HepG2 (cell line): ENCODE data around the gene VAMP5. TPM values are rescaled to one million over a fixed set of nuclear protein-coding genes. Genes with fewer than 3 reads are reported as not detected.
A peak's percentile ranks its signal among the peaks of the same experiment; 100 is the strongest.

Source experiments
- BCL3 ChIP-seq: sonication (generic); formaldehyde crosslinking; IDR thresholded peaks from 2 replicates; pipeline ENCODE4 v1.5.1; 2020; ENCODE audit warnings: mild to moderate bottlenecking, missing genetic modification reagents, moderate library complexity
- ELK4 ChIP-seq: sonication (generic); formaldehyde crosslinking; IDR thresholded peaks from 2 replicates; pipeline ENCODE4 v1.9.0; 2021; ENCODE audit warnings: missing genetic modification reagents, borderline replicate concordance
- GABPB1 ChIP-seq: IDR thresholded peaks from 2 replicates; pipeline ENCODE4 v1.6.1; 2016; ENCODE audit warnings: mild to moderate bottlenecking, missing genetic modification reagents, moderate library complexity, missing compliant biosample characterization
- GTF3A ChIP-seq: sonication (generic); formaldehyde crosslinking; conservative IDR thresholded peaks from 2 replicates; pipeline ENCODE4 v1.4.0; 2020; ENCODE audit warnings: mild to moderate bottlenecking, missing genetic modification reagents
- HBP1 ChIP-seq: IDR thresholded peaks from 2 replicates; pipeline ENCODE4 v1.6.1; 2016; ENCODE audit warnings: low read depth, control low read depth
- IRF2 ChIP-seq: IDR thresholded peaks from 2 replicates; pipeline ENCODE4 v1.6.1; 2018; ENCODE audit warnings: missing genetic modification reagents, missing compliant biosample characterization
- KAT2B ChIP-seq: fragments of 150-350 bp; IDR thresholded peaks from 2 replicates; pipeline ENCODE4 v1.6.1; 2014; ENCODE audit warnings: low read depth, low read length, borderline replicate concordance
- KMT2B ChIP-seq: IDR thresholded peaks from 2 replicates; pipeline ENCODE4 v1.6.1; 2016; ENCODE audit warnings: missing genetic modification reagents, missing compliant biosample characterization
- MAZ ChIP-seq, 2 experiments: sonication (generic) in 1 of 2; formaldehyde crosslinking in 1 of 2; IDR thresholded peaks; 2 replicates each; pipeline versions ENCODE4 v1.5.0 to v1.6.1; 2012 to 2020; ENCODE audit warnings: low read depth in 2 of 2, mild to moderate bottlenecking in 2 of 2, borderline replicate concordance in 1 of 2, improper control_type of control experiment in 1 of 2, low read length in 1 of 2, missing genetic modification reagents in 1 of 2, moderate library complexity in 1 of 2
- MIER3 ChIP-seq: IDR thresholded peaks from 2 replicates; pipeline ENCODE4 v1.6.1; 2016; ENCODE audit warnings: missing compliant biosample characterization, borderline replicate concordance
- RFX3 ChIP-seq: IDR thresholded peaks from 2 replicates; pipeline ENCODE4 v1.6.1; 2016; ENCODE audit warnings: missing biosample characterization, missing genetic modification reagents
- SMYD3 ChIP-seq: sonication (generic); formaldehyde crosslinking; IDR thresholded peaks from 2 replicates; pipeline ENCODE4 v1.8.1; 2023; ENCODE audit warnings: mild to moderate bottlenecking, missing genetic modification reagents
- TBP ChIP-seq: sonication (generic); formaldehyde crosslinking; IDR thresholded peaks from 2 replicates; pipeline ENCODE4 v1.5.0; 2020; ENCODE audit warnings: missing genetic modification reagents
- TOE1 ChIP-seq: sonication (generic); formaldehyde crosslinking; IDR thresholded peaks from 2 replicates; pipeline ENCODE4 v1.4.0; 2020; ENCODE audit warnings: mild to moderate bottlenecking, missing genetic modification reagents
- ZMAT5 ChIP-seq: sonication (generic); formaldehyde crosslinking; IDR thresholded peaks from 2 replicates; pipeline ENCODE4 v1.5.0; 2020; ENCODE audit warnings: mild to moderate bottlenecking, low read depth, missing genetic modification reagents, borderline replicate concordance
- ZMYM4 ChIP-seq: sonication (generic); formaldehyde crosslinking; IDR thresholded peaks from 2 replicates; pipeline ENCODE4 v1.8.1; 2023; ENCODE audit warnings: mild to moderate bottlenecking, missing genetic modification reagents
- ZNF264 ChIP-seq: sonication (generic); formaldehyde crosslinking; IDR thresholded peaks from 2 replicates; pipeline ENCODE4 v1.4.0; 2020; ENCODE audit warnings: missing genetic modification reagents
- ZNF33B ChIP-seq: sonication (generic); formaldehyde crosslinking; IDR thresholded peaks from 2 replicates; pipeline ENCODE4 v1.5.1; 2020; ENCODE audit warnings: mild to moderate bottlenecking, missing genetic modification reagents
- ZNF350 ChIP-seq: sonication (generic); formaldehyde crosslinking; IDR thresholded peaks from 2 replicates; pipeline ENCODE4 v1.4.0; 2020; ENCODE audit warnings: mild to moderate bottlenecking, low read depth, missing genetic modification reagents, borderline replicate concordance
- ZNF446 ChIP-seq: sonication (generic); formaldehyde crosslinking; IDR thresholded peaks from 2 replicates; pipeline ENCODE4 v1.5.0; 2020; ENCODE audit warnings: mild to moderate bottlenecking, missing genetic modification reagents
- ZNF468 ChIP-seq: sonication (generic); formaldehyde crosslinking; IDR thresholded peaks from 2 replicates; pipeline ENCODE4 v1.8.0; 2022; ENCODE audit warnings: mild to moderate bottlenecking, moderate library complexity, missing genetic modification reagents
- ZNF547 ChIP-seq: sonication (generic); formaldehyde crosslinking; IDR thresholded peaks from 2 replicates; pipeline ENCODE4 v1.5.1; 2020; ENCODE audit warnings: mild to moderate bottlenecking, missing genetic modification reagents
- ZNF597 ChIP-seq: sonication (generic); formaldehyde crosslinking; IDR thresholded peaks from 2 replicates; pipeline ENCODE4 v1.5.0; 2020; ENCODE audit warnings: missing genetic modification reagents
- ZNF629 ChIP-seq: sonication (generic); formaldehyde crosslinking; conservative IDR thresholded peaks from 2 replicates; pipeline ENCODE4 v1.5.0; 2020; ENCODE audit warnings: missing genetic modification reagents
- ZNF691 ChIP-seq: sonication (generic); formaldehyde crosslinking; IDR thresholded peaks from 2 replicates; pipeline ENCODE4 v1.4.0; 2020; ENCODE audit warnings: missing genetic modification reagents, low read depth, mild to moderate bottlenecking, borderline replicate concordance
- ZNF816 ChIP-seq: sonication (generic); formaldehyde crosslinking; IDR thresholded peaks from 2 replicates; pipeline ENCODE4 v1.8.0; 2022; ENCODE audit warnings: missing genetic modification reagents, mild to moderate bottlenecking, borderline replicate concordance
- polyA plus RNA-seq, 8 experiments: library from polyadenylated mRNA; depleted of rRNA in 3 of 8; stranded (reverse) in 7 of 8; unstranded in 1 of 8; fragments of >200 nt; fragmentation: Illumina TruSeq in 4 of 8; extraction: Trizol in 4 of 8; gene quantifications; 2 replicates each; pipeline versions ENCODE4 v1.2.1 to v1.2.3, GENCODE V29; 2011 to 2016; ENCODE audit warnings: low read depth in 4 of 8, missing spikeins in 1 of 8, mixed read lengths in 1 of 8; ENCODE audit not compliant: insufficient read depth in 1 of 8
- total RNA-seq, 5 experiments: library from RNA; depleted of rRNA; stranded (reverse); fragments of >200 nt; fragmentation: Illumina TruSeq; extraction: Trizol; gene quantifications; 2 replicates each; pipeline ENCODE4 v1.2.3, GENCODE V29; 2016; ENCODE audit warnings: low read depth in 1 of 5

Gene VAMP5
- total and polyA plus RNA-seq, 2 of the 13 experiments (the other 11 are each of a cell fraction or from before 2014, with no cell fraction given) = 7.2 to 56.7 TPM

GRCh38 chr2:85558160-85558559 lies 26.1 kb upstream of the VAMP5 start (continued):
- TF ChIP-seq ZMAT5 (CRISPR knock-in tag) (no peak), ZNF691 (no peak), KAT2B (no peak), ZNF547 (no peak), ZNF468 (CRISPR knock-in tag) (no peak), HBP1 (CRISPR knock-in tag) (no peak), KMT2B (CRISPR knock-in tag) (no peak), ZNF350 (CRISPR knock-in tag) (no peak), ZMYM4 (CRISPR knock-in tag) (peak; percentile 66), GABPB1 (CRISPR knock-in tag) (no peak), GTF3A (CRISPR knock-in tag) (no peak), MIER3 (CRISPR knock-in tag) (no peak), TOE1 (CRISPR knock-in tag) (no peak), IRF2 (0 out of 2 replicates have a peak, but pooled peaks have one; percentile 39), ZNF264 (CRISPR knock-in tag) (no peak), ZNF629 (CRISPR knock-in tag) (no peak), BCL3 (CRISPR knock-in tag) (no peak), RFX3 (CRISPR knock-in tag) (no peak), ZNF33B (CRISPR knock-in tag) (no peak), ZNF446 (no peak), ELK4 (CRISPR knock-in tag) (no peak), SMYD3 (CRISPR knock-in tag) (no peak), ZNF597 (CRISPR knock-in tag) (no peak), TBP (CRISPR knock-in tag) (no peak), MAZ (IDR thresholded peaks at IDR 0.05; ENCODE audit: borderline replicate concordance, low read depth, low read length) (no peak), MAZ (CRISPR knock-in tag; IDR thresholded peaks at IDR 0.05; ENCODE audit: low read depth) (no peak), ZNF816 (no peak)
